ENCODE results near the gene NEO1.

DNA sequence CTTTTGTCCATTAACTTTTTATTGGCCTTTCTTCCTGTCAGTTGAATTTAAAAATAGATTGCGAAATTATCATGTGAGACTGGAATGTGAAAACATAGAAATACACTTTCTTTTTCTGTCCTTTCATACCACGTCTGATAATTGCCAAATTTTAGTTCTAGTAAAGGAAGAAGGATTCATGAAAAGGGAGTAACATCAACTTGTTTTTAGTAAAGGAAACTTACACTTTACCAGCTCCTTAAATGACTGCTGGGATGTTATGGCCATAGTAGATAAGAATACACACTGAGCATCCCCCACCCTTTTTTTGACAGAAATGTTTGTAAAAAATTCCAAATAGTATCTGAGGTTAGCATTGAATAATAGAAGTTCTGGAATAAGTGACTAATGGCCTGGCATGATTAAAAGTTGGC is 137.9 kb downstream of the NEO1 start:
- no peak for TF ChIP-seq POLR2A (IDR thresholded peaks at IDR 0.05)
- TF ChIP-seq, protein P1, sequence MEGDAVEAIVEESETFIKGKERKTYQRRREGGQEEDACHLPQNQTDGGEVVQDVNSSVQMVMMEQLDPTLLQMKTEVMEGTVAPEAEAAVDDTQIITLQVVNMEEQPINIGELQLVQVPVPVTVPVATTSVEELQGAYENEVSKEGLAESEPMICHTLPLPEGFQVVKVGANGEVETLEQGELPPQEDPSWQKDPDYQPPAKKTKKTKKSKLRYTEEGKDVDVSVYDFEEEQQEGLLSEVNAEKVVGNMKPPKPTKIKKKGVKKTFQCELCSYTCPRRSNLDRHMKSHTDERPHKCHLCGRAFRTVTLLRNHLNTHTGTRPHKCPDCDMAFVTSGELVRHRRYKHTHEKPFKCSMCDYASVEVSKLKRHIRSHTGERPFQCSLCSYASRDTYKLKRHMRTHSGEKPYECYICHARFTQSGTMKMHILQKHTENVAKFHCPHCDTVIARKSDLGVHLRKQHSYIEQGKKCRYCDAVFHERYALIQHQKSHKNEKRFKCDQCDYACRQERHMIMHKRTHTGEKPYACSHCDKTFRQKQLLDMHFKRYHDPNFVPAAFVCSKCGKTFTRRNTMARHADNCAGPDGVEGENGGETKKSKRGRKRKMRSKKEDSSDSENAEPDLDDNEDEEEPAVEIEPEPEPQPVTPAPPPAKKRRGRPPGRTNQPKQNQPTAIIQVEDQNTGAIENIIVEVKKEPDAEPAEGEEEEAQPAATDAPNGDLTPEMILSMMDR (IDR thresholded peaks at IDR 0.05), result no peak
